ENCODE measurements around the gene SLC10A7.

DNA sequence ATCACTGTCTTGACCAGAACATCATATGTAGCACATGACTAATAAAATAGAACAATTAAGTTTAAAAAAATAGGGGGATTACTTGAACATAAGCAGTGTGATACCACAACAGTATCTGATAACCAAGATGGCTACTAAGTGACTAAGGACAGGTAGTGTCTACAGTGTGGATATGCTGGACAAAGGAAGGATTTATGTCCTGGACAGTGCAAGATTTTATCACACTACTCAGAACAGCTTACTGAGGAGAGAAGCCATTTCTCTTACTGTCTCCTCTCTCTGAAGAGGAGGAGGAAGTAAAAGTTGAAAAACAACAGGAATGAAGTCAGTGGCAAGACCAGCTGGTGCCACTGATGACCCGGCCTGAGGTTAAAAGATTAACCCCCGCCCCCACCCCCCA, 4.0 kb upstream of the SLC10A7 start:
- TF ChIP-seq, protein P1, sequence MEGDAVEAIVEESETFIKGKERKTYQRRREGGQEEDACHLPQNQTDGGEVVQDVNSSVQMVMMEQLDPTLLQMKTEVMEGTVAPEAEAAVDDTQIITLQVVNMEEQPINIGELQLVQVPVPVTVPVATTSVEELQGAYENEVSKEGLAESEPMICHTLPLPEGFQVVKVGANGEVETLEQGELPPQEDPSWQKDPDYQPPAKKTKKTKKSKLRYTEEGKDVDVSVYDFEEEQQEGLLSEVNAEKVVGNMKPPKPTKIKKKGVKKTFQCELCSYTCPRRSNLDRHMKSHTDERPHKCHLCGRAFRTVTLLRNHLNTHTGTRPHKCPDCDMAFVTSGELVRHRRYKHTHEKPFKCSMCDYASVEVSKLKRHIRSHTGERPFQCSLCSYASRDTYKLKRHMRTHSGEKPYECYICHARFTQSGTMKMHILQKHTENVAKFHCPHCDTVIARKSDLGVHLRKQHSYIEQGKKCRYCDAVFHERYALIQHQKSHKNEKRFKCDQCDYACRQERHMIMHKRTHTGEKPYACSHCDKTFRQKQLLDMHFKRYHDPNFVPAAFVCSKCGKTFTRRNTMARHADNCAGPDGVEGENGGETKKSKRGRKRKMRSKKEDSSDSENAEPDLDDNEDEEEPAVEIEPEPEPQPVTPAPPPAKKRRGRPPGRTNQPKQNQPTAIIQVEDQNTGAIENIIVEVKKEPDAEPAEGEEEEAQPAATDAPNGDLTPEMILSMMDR (IDR thresholded peaks at IDR 0.05): no peak
- TF ChIP-seq EP300 (IDR thresholded peaks at IDR 0.05): no peak

Data from ovary (tissue), 3 donors.